CD4-positive, alpha-beta T cell (primary cell): ENCODE data around the gene CAPS. TPM values are rescaled to one million over a fixed set of nuclear protein-coding genes. Genes with fewer than 3 reads are reported as not detected.
A peak's percentile ranks its signal among the peaks of the same experiment; 100 is the strongest.

Experiments used
- ATAC-seq: fragments of 200-7000 bp; cut with Tn5 transposase; one replicate; pipeline ENCODE4 v1.10.0; 2022; ENCODE audit warnings: mild to moderate bottlenecking; ENCODE audit not compliant: poor library complexity
- CTCF ChIA-PET: fragments of 350-600 bp; sonication (Branson Sonifier 250); formaldehyde crosslinking; loops from one replicate; lab custom pipeline; 2021; ENCODE audit warnings: antibody characterized with exemption, inconsistent platforms; lab: Charles Lee
- POLR2A ChIA-PET: fragments of 350-600 bp; sonication (Branson Sonifier 250); formaldehyde crosslinking; loops from one replicate; lab custom pipeline; 2021; ENCODE audit warnings: antibody characterized with exemption, inconsistent platforms; lab: Charles Lee
- DNase-seq, 14 experiments: peaks; one replicate each; pipeline ENCODE4 v3.0.0-alpha.2; 2013 to 2020; ENCODE audit warnings: mixed read lengths in 2 of 14
- H3K27ac ChIP-seq, 2 donors: one replicate each; pipeline versions ENCODE4 v1.5.1 to v1.7.0; 2013; ENCODE audit warnings: low read length in 2 of 2, low read depth in 1 of 2, mild to moderate bottlenecking in 1 of 2
- H3K27me3 ChIP-seq, 2 experiments: 1 replicate in 1 of 2; 2 replicates in 1 of 2; pipeline versions ENCODE4 v1.6.1 to v1.7.0; 2013; ENCODE audit warnings: low read length in 2 of 2, control low read depth in 1 of 2, mild to moderate bottlenecking in 1 of 2, moderate library complexity in 1 of 2; ENCODE audit not compliant: insufficient read depth in 2 of 2, control insufficient read depth in 1 of 2
- H3K36me3 ChIP-seq: one replicate; pipeline ENCODE4 v1.6.1; 2013; ENCODE audit warnings: low read length, control low read depth; ENCODE audit not compliant: insufficient read depth
- H3K4me1 ChIP-seq: one replicate; pipeline ENCODE4 v1.6.1; 2013; ENCODE audit warnings: low read length, control low read depth; ENCODE audit not compliant: insufficient read depth
- H3K4me3 ChIP-seq: one replicate; pipeline ENCODE4 v1.5.1; 2013; ENCODE audit warnings: mild to moderate bottlenecking, low read length, moderate library complexity
- H3K9me3 ChIP-seq, 2 experiments: 1 replicate in 1 of 2; 2 replicates in 1 of 2; pipeline versions ENCODE4 v1.6.1 to v1.7.0; 2013; ENCODE audit warnings: low read length in 2 of 2, mild to moderate bottlenecking in 2 of 2, control low read depth in 1 of 2, moderate library complexity in 1 of 2; ENCODE audit not compliant: control insufficient read depth in 1 of 2, insufficient read depth in 1 of 2
- H3K27ac Mint-ChIP-seq: one replicate; pipeline ENCODE4 v1.8.0; 2020; ENCODE audit warnings: mixed read lengths
- H3K27me3 Mint-ChIP-seq: one replicate; pipeline ENCODE4 v1.8.0; 2021; ENCODE audit warnings: mixed read lengths
- H3K36me3 Mint-ChIP-seq: one replicate; pipeline ENCODE4 v1.8.0; 2021; ENCODE audit warnings: low read depth, mixed read lengths
- H3K4me1 Mint-ChIP-seq: one replicate; pipeline ENCODE4 v1.8.0; 2021; ENCODE audit warnings: low read depth, mixed read lengths
- H3K4me3 Mint-ChIP-seq: one replicate; pipeline ENCODE4 v1.8.0; 2020; ENCODE audit warnings: mild to moderate bottlenecking, mixed read lengths
- H3K9me3 Mint-ChIP-seq: one replicate; pipeline ENCODE4 v1.8.0; 2020; ENCODE audit warnings: mixed read lengths
- CTCF ChIP-seq: fragments of 200-600 bp; IDR thresholded peaks from one replicate; pipeline ENCODE4 v1.8.0; 2022; ENCODE audit warnings: antibody characterized with exemption, mild to moderate bottlenecking
- intact Hi-C, 2 experiments: fragments of 100-400 bp; cut with DNase I in 1 of 2; cut with micrococcal nuclease in 1 of 2; formaldehyde crosslinking; loops; one replicate each; pipeline versions ENCODE4 v1.15.1 to v1.9.0; 2023 to 2025; cut with DNase I, micrococcal nuclease
- total RNA-seq, 174 experiments: library from RNA in 2 of 174; stranded (reverse) in 2 of 174; gene quantifications; one replicate each; pipeline ENCODE4 v1.2.3 and lab custom pipeline; 2021 to 2026

The CAPS gene
- total RNA-seq, 2 experiments from 2014 or later: 43.2 to 44.2 TPM

DNA sequence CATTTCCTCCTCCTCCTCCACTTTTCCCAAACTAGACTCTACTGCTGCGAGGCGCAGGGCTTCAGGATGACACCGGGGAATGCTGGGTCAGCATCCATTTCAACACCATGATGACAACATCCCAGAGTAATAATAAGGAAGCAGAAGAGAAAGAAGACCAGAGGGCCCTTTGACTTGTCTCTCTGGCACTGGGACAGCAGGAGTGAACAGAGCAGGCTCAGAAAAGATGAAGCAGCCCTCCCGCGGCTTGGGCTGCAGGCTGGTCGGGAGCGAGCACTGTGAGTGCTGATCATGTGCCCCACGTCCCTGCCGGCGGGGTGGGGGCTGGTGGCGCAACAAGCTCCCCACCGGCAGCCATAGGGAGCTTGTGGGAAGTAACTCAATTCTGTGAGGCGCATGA, 33.4 kb downstream of the CAPS start:
- H3K4me1 ChIP-seq: peaks cover 78% of the 10 kb centered on the region
- TF ChIP-seq CTCF: no peak
- peaks cover 22% of the 10 kb centered on the region for H3K36me3 ChIP-seq
- peak in 2 of 14 experiments; percentile 46 to 47 for DNase-seq
- H3K9me3 Mint-ChIP-seq: no peaks in the 10 kb centered on the region
- no peak overlapping the region for H3K4me3 Mint-ChIP-seq
- H3K27me3 ChIP-seq: no peaks in the 10 kb centered on the region
- no peak overlapping the region for H3K4me3 ChIP-seq
- no peaks in the 10 kb centered on the region for H3K27me3 Mint-ChIP-seq
- ChIA-PET POLR2A (interaction anchor here (1.0 to 7.4 kb wide), 2 partner anchors 14 to 35 kb away, joined by 3 to 93 read pairs; no protein-coding TSS in a partner anchor), CTCF (interaction anchor here (1.4 to 4.2 kb wide), 2 partner anchors 14 to 20 kb away, joined by 6 to 19 read pairs; no protein-coding TSS in a partner anchor)
- H3K36me3 Mint-ChIP-seq: peaks cover 32% of the 10 kb centered on the region
- intact Hi-C loops: no loop called here
- peak overlapping the region; percentile 92 for H3K27ac Mint-ChIP-seq
- H3K4me1 Mint-ChIP-seq: peaks cover 73% of the 10 kb centered on the region
- no peak for ATAC-seq
- peak overlapping the region; percentile 36 to 76 for H3K27ac ChIP-seq
- H3K9me3 ChIP-seq: no peaks in the 10 kb centered on the region

GRCh38 chr19:5948752-5949564, 34.9 kb downstream of the CAPS start:
- peaks cover 34% of the 10 kb centered on the region for H3K36me3 Mint-ChIP-seq
- no peaks in the 10 kb centered on the region for H3K27me3 ChIP-seq
- peaks cover 89% of the 10 kb centered on the region for H3K4me1 Mint-ChIP-seq
- H3K4me3 ChIP-seq: no peak overlapping the region
- ATAC-seq (peak; percentile 30), DNase-seq (peak in 3 of 14 experiments; percentile 32 to 64 (median 42))
- TF ChIP-seq CTCF: no peak
- intact Hi-C loops: loop anchor here in 1 of 2 experiments (2.0 kb wide), 1 partner anchor 14 kb away; no protein-coding TSS in a partner anchor
- peak overlapping the region; percentile 92 for H3K27ac Mint-ChIP-seq
- peaks cover 22% of the 10 kb centered on the region for H3K36me3 ChIP-seq
- H3K9me3 Mint-ChIP-seq: no peaks in the 10 kb centered on the region
- peaks cover 91% of the 10 kb centered on the region for H3K4me1 ChIP-seq
- no peaks in the 10 kb centered on the region for H3K9me3 ChIP-seq
- H3K27ac ChIP-seq: peak overlapping the region; percentile 49 to 76
- no peaks in the 10 kb centered on the region for H3K27me3 Mint-ChIP-seq
- POLR2A ChIA-PET: interaction anchor here (1.0 to 7.4 kb wide), 4 partner anchors 12 to 44 kb away, joined by 3 to 93 read pairs (median 11); partner anchors contain the start of genes NDUFA11, RANBP3 and VMAC
- H3K4me3 Mint-ChIP-seq: peak overlapping the region; percentile 79
- CTCF ChIA-PET: interaction anchor here (0.9 to 4.2 kb wide), 5 partner anchors 13 to 145 kb away, joined by 3 to 19 read pairs (median 6); no protein-coding TSS in a partner anchor

DNA sequence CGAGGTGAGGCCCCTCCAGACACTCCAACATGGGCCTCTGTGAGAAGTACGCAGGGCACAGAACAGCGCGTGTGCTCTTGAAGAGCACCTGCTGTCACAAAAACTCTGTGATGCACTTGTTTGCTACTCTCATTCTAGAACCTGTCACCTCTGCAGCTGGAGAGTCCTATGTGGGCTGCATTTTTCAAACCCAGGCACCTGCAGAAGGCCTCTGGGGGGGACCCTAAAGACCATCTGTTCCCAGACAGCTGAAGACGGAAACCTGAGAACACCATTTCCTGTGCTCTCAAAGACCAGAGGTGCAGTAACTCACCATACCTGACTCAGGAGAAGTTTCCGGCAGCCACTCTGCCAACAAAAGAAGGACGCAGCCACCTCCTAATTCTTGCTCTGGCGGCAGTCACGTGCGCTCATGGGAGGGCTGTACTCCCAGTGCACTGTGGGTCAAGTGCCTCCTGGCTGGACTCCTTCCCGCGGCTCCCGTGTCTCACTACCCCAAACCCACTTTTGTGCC, 35.8 kb downstream of the CAPS start:
- no peak for TF ChIP-seq CTCF
- Histone ChIP-seq H3K4me1 (peaks cover 96% of the 10 kb centered on the region), H3K4me3 (no peak overlapping the region), H3K27me3 (no peaks in the 10 kb centered on the region), H3K9me3 (no peaks in the 10 kb centered on the region), H3K36me3 (peaks cover 22% of the 10 kb centered on the region), H3K27ac (peak overlapping the region; percentile 49 to 76)
- H3K27me3 Mint-ChIP-seq: no peaks in the 10 kb centered on the region
- CTCF ChIA-PET: interaction anchor here (0.9 to 4.2 kb wide), 4 partner anchors 12 to 146 kb away, joined by 3 to 19 read pairs (median 6); no protein-coding TSS in a partner anchor
- peaks cover 93% of the 10 kb centered on the region for H3K4me1 Mint-ChIP-seq
- no peaks in the 10 kb centered on the region for H3K9me3 Mint-ChIP-seq
- intact Hi-C loops: loop anchor here in 1 of 2 experiments (2.0 kb wide), 1 partner anchor 13 kb away; no protein-coding TSS in a partner anchor
- POLR2A ChIA-PET: interaction anchor here (1.0 to 7.4 kb wide), 5 partner anchors 11 to 45 kb away, joined by 3 to 93 read pairs (median 5); partner anchors contain the start of genes NDUFA11, RANBP3 and VMAC
- H3K4me3 Mint-ChIP-seq: peak overlapping the region; percentile 82
- peak overlapping the region; percentile 92 for H3K27ac Mint-ChIP-seq
- peak; percentile 73 for ATAC-seq
- peaks cover 35% of the 10 kb centered on the region for H3K36me3 Mint-ChIP-seq
- DNase-seq: peak in 12 of 14 experiments; percentile 19 to 67 (median 46)
